GM23338 (cell line): Measurements from ENCODE around the gene GPALPP1. TPM values are rescaled to one million over a fixed set of nuclear protein-coding genes. Genes with fewer than 3 reads are reported as not detected.

Source experiments
- ATAC-seq: fragments of 200-7000 bp; cut with Tn5 transposase; 3 replicates; pipeline ENCODE4 v1.9.1; 2020
- DNase-seq: peaks from one replicate; pipeline ENCODE4 v3.0.0-alpha.2; 2015; ENCODE audit warnings: low spot score
- H2AFZ ChIP-seq: fragments of 200-600 bp; sonication (generic); 2 replicates; pipeline ENCODE4 v1.8.0; 2016; ENCODE audit warnings: antibody characterized with exemption, mild to moderate bottlenecking, moderate library complexity
- H3F3A ChIP-seq: fragments of 200-600 bp; sonication (generic); replicated peaks from 2 replicates; pipeline ENCODE4 v1.8.0; 2017; ENCODE audit warnings: antibody characterized with exemption, mixed run types, low read depth
- H3K27ac ChIP-seq: fragments of 200-600 bp; sonication (generic); 2 replicates; pipeline ENCODE4 v1.6.1; 2016; ENCODE audit warnings: low read depth
- H3K27me3 ChIP-seq: fragments of 200-600 bp; sonication (generic); 2 replicates; pipeline ENCODE4 v1.8.0; 2016; ENCODE audit warnings: mild to moderate bottlenecking, mixed run types, moderate library complexity; ENCODE audit not compliant: insufficient read depth
- H3K36me3 ChIP-seq: fragments of 200-600 bp; sonication (generic); 2 replicates; pipeline ENCODE4 v1.8.0; 2016; ENCODE audit warnings: mild to moderate bottlenecking; ENCODE audit not compliant: insufficient read depth
- H3K4me1 ChIP-seq: fragments of 200-600 bp; sonication (generic); 2 replicates; pipeline ENCODE4 v1.8.0; 2016; ENCODE audit warnings: mild to moderate bottlenecking, moderate library complexity; ENCODE audit not compliant: insufficient read depth
- H3K4me2 ChIP-seq: fragments of 200-600 bp; sonication (generic); 2 replicates; pipeline ENCODE4 v1.7.1; 2017; ENCODE audit warnings: mixed run types
- H3K4me3 ChIP-seq: fragments of 200-600 bp; sonication (generic); 2 replicates; pipeline ENCODE4 v1.6.1; 2016; ENCODE audit warnings: mixed run types
- H3K79me2 ChIP-seq: fragments of 200-600 bp; sonication (generic); replicated peaks from 2 replicates; pipeline ENCODE4 v1.8.0; 2017; ENCODE audit warnings: mild to moderate bottlenecking; ENCODE audit not compliant: insufficient read depth
- H3K9me2 ChIP-seq: fragments of 200-600 bp; sonication (generic); 2 replicates; pipeline ENCODE4 v1.8.0; 2017; ENCODE audit not compliant: insufficient read depth
- H4K20me1 ChIP-seq: fragments of 200-600 bp; sonication (generic); replicated peaks from 2 replicates; pipeline ENCODE4 v1.8.0; 2017; ENCODE audit warnings: mild to moderate bottlenecking; ENCODE audit not compliant: insufficient read depth
- H3K27ac Mint-ChIP-seq: 2 replicates; pipeline ENCODE4 v1.8.0; 2020; ENCODE audit warnings: inconsistent platforms, mild to moderate bottlenecking, moderate library complexity, mixed read lengths
- H3K27me3 Mint-ChIP-seq: 3 replicates; pipeline ENCODE4 v1.8.0; 2022; ENCODE audit warnings: low read depth, mild to moderate bottlenecking, moderate library complexity, mixed read lengths, inconsistent platforms; ENCODE audit not compliant: insufficient read depth, poor library complexity
- H3K36me3 Mint-ChIP-seq: 3 replicates; pipeline ENCODE4 v1.8.0; 2021; ENCODE audit warnings: low read depth, mild to moderate bottlenecking, inconsistent platforms, moderate library complexity, mixed read lengths
- H3K4me1 Mint-ChIP-seq: 3 replicates; pipeline ENCODE4 v1.8.0; 2020; ENCODE audit warnings: mild to moderate bottlenecking, inconsistent platforms, mixed read lengths
- H3K4me3 Mint-ChIP-seq: 3 replicates; pipeline ENCODE4 v1.8.0; 2021; ENCODE audit warnings: moderate library complexity, mild to moderate bottlenecking, inconsistent platforms, mixed read lengths
- H3K9me3 Mint-ChIP-seq: 3 replicates; pipeline ENCODE4 v1.8.0; 2020; ENCODE audit warnings: moderate library complexity, mild to moderate bottlenecking, inconsistent platforms, mixed read lengths
- CREB1 ChIP-seq: fragments of 250-450 bp; sonication (Bioruptor Pico); IDR thresholded peaks from 2 replicates; pipeline ENCODE4 v1.5.0; 2020; ENCODE audit warnings: low read depth, mild to moderate bottlenecking, moderate library complexity
- EZH2 ChIP-seq: fragments of 200-600 bp; sonication (generic); IDR thresholded peaks from one replicate; pipeline ENCODE4 v1.8.0; 2017; ENCODE audit warnings: antibody characterized with exemption, mild to moderate bottlenecking, low read depth; ENCODE audit not compliant: unreplicated experiment
- EZH2phosphoT487 ChIP-seq: fragments of 200-600 bp; sonication (generic); IDR thresholded peaks from one replicate; pipeline ENCODE4 v1.8.1; 2018; ENCODE audit warnings: antibody characterized with exemption; ENCODE audit not compliant: unreplicated experiment
- JUNB ChIP-seq: IDR thresholded peaks from one replicate; pipeline ENCODE4 v1.6.1; 2016; ENCODE audit warnings: antibody characterized with exemption; ENCODE audit not compliant: unreplicated experiment
- STAT1 ChIP-seq: IDR thresholded peaks from one replicate; pipeline ENCODE4 v1.6.1; 2016; ENCODE audit warnings: antibody characterized with exemption; ENCODE audit not compliant: unreplicated experiment
- ZNF114 ChIP-seq: fragments of 250-450 bp; sonication (Bioruptor Pico); IDR thresholded peaks from 2 replicates; pipeline ENCODE4 v1.5.0; 2020; ENCODE audit warnings: mild to moderate bottlenecking, moderate library complexity
- ZNF331 ChIP-seq: fragments of 250-450 bp; sonication (Bioruptor Pico); IDR thresholded peaks from 2 replicates; pipeline ENCODE4 v1.5.0; 2020; ENCODE audit warnings: low read depth, mild to moderate bottlenecking, moderate library complexity
- ZNF462 ChIP-seq: fragments of 250-450 bp; sonication (Bioruptor Pico); IDR thresholded peaks from 2 replicates; pipeline ENCODE4 v1.5.0; 2020; ENCODE audit warnings: mild to moderate bottlenecking, moderate library complexity
- polyA plus RNA-seq: library from polyadenylated mRNA; unstranded; fragments of >200 nt; fragmentation: Nextera tagmentation; extraction: Ambion mirVana; gene quantifications from 2 replicates; pipeline ENCODE4 v1.2.1, GENCODE V29; 2016
- total RNA-seq: library from RNA; depleted of rRNA; stranded (reverse); fragments of >200 nt; shearing (Covaris generic); gene quantifications from 2 replicates; pipeline ENCODE4 v1.2.3, GENCODE V29; 2014
- TF ChIP-seq, protein P1 (sequence below), 2 experiments: fragments of 200-600 bp in 1 of 2; sonication (generic) in 1 of 2; conservative IDR thresholded peaks; 2 replicates each; pipeline versions ENCODE4 v1.5.1 to v1.6.1; 2016 to 2017; ENCODE audit warnings: antibody characterized with exemption in 2 of 2, low read depth in 2 of 2, mild to moderate bottlenecking in 2 of 2, moderate library complexity in 1 of 2
- TF ChIP-seq, protein P2 (sequence below): IDR thresholded peaks from 2 replicates; pipeline ENCODE4 v1.6.1; 2016; ENCODE audit warnings: antibody characterized with exemption

Gene GPALPP1
- total and polyA plus RNA-seq, 2 experiments from 2014 or later = 31.3 to 35.8 TPM

GRCh38 chr13:44976196-44976595, 13.1 kb upstream of the GPALPP1 start (continued):
- no peak for TF ChIP-seq ZNF462 (CRISPR knock-in tag)
- TF ChIP-seq STAT1 = no peak
- no peak for TF ChIP-seq EZH2

DNA sequence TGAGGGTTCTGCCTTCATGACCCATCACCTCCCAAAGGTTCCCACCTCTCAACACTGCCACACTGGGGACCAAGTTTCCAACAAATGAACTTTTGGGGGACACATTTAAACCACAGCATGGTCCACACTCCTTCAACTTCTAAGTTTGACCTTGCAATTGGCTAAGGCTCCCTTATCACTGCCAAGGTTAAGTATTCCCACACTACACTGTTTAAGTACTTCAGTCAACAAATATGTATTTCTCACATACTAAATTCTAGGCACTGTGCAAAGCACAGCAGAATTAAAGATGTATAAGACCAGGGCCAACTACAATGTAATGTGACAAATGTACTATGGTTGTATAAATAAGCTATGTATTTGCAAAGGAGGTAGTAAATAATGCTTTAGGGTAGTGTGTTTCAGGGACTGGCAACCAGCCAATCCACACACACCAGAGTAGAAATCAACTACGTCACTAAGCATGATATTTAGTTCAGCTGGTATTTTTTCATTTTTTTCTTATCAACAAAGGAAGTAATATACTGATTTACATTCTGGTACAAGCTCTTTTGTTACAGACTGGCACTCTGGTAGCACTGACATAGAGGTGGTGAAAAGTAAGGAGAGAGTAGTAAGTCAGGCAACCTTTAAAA, 12.3 kb upstream of the GPALPP1 start:
- Histone ChIP-seq H4K20me1 (peaks cover 14% of the 10 kb centered on the region), H3K27ac (no peak overlapping the region), H3K9me2 (no peaks in the 10 kb centered on the region), H2AFZ (no peak overlapping the region), H3K36me3 (peaks cover 31% of the 10 kb centered on the region), H3K4me3 (no peak overlapping the region), H3K4me1 (0 out of 2 replicates have a peak, but pooled peaks cover 2% of the 10 kb centered on the region), H3F3A (no peaks in the 10 kb centered on the region), H3K27me3 (no peaks in the 10 kb centered on the region), H3K4me2 (no peak overlapping the region), H3K79me2 (peaks cover 10% of the 10 kb centered on the region; the same call in 1 of the 2 replicates)
- no peaks in the 10 kb centered on the region for H3K9me3 Mint-ChIP-seq
- H3K27me3 Mint-ChIP-seq = no peaks in the 10 kb centered on the region
- no peak for DNase-seq
- peaks cover 36% of the 10 kb centered on the region; the same call in 2 of the 3 replicates for H3K36me3 Mint-ChIP-seq
- H3K4me3 Mint-ChIP-seq = no peak overlapping the region
- H3K4me1 Mint-ChIP-seq = peaks cover under 1% of the 10 kb centered on the region; the same call in 2 of the 3 replicates
- no peak overlapping the region for H3K27ac Mint-ChIP-seq
- ATAC-seq = no peak
- TF ChIP-seq JUNB (no peak), CREB1 (no peak), ZNF114 (CRISPR knock-in tag) (no peak), ZNF331 (CRISPR knock-in tag) (no peak), EZH2phosphoT487 (no peak), STAT1 (no peak)
- TF ChIP-seq, protein P1, sequence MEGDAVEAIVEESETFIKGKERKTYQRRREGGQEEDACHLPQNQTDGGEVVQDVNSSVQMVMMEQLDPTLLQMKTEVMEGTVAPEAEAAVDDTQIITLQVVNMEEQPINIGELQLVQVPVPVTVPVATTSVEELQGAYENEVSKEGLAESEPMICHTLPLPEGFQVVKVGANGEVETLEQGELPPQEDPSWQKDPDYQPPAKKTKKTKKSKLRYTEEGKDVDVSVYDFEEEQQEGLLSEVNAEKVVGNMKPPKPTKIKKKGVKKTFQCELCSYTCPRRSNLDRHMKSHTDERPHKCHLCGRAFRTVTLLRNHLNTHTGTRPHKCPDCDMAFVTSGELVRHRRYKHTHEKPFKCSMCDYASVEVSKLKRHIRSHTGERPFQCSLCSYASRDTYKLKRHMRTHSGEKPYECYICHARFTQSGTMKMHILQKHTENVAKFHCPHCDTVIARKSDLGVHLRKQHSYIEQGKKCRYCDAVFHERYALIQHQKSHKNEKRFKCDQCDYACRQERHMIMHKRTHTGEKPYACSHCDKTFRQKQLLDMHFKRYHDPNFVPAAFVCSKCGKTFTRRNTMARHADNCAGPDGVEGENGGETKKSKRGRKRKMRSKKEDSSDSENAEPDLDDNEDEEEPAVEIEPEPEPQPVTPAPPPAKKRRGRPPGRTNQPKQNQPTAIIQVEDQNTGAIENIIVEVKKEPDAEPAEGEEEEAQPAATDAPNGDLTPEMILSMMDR (conservative IDR thresholded peaks at IDR 0.05; ENCODE audit: low read depth in 2 of 2) = no peak
- TF ChIP-seq, protein P2, sequence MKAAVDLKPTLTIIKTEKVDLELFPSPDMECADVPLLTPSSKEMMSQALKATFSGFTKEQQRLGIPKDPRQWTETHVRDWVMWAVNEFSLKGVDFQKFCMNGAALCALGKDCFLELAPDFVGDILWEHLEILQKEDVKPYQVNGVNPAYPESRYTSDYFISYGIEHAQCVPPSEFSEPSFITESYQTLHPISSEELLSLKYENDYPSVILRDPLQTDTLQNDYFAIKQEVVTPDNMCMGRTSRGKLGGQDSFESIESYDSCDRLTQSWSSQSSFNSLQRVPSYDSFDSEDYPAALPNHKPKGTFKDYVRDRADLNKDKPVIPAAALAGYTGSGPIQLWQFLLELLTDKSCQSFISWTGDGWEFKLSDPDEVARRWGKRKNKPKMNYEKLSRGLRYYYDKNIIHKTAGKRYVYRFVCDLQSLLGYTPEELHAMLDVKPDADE = no peak
